RWPE1 (cell line): Measurements from ENCODE around the gene POLR3A.
"Not testable (repeated sequence)": the region's sequence is repeated elsewhere in the genome, so short reads cannot be mapped to it uniquely, and the experiment has no call there.

Experiments used
- CTCF ChIA-PET: fragments of 350-600 bp; sonication (Branson Sonifier 250); formaldehyde crosslinking; extraction: SDS; loops from one replicate; lab custom pipeline; 2021; lab: Yijun Ruan, JAX
- POLR2A ChIA-PET: fragments of 400-600 bp; formaldehyde crosslinking; extraction: SDS; loops from one replicate; lab custom pipeline; 2020; ENCODE audit warnings: antibody characterized with exemption; ENCODE audit not compliant: low non-redundant PET; lab: Yijun Ruan, JAX
- DNase-seq: peaks from one replicate; pipeline ENCODE4 v3.0.0; 2012; ENCODE audit warnings: low spot score
- H3K27ac ChIP-seq: fragments of 450-650 bp; 2 replicates; pipeline ENCODE4 v1.5.1; 2017
- CTCF ChIP-seq: fragments of 450-650 bp; conservative IDR thresholded peaks from 2 replicates; pipeline ENCODE4 v1.5.1; 2017; ENCODE audit warnings: low read depth, mild to moderate bottlenecking

The POLR3A gene

GRCh38 chr10:78070726-78071125 is 41.4 kb upstream of the POLR3A start:
- ChIA-PET CTCF (no interaction called here), POLR2A (interaction anchor here (0.6 kb wide), 1 partner anchor 167 kb away, joined by 3 read pairs; no protein-coding TSS in a partner anchor)
- no peak for DNase-seq

GRCh38 chr10:78070064-78070463 is 40.7 kb upstream of the POLR3A start:
- H3K27ac ChIP-seq, DNase-seq, POLR2A ChIA-PET, CTCF ChIA-PET: not testable (repeated sequence)

More at GRCh38 chr10:78070726-78071125, 41.4 kb upstream of the POLR3A start:
- no peak for TF ChIP-seq CTCF
- no peak overlapping the region for H3K27ac ChIP-seq

GRCh38 chr10:78069151-78069550 is 39.8 kb upstream of the POLR3A start:
- CTCF ChIA-PET: interaction anchor here (1.3 kb wide), 1 partner anchor 22 kb away, joined by 5 read pairs; no protein-coding TSS in a partner anchor
- POLR2A ChIA-PET: no interaction called here
- H3K27ac ChIP-seq: no peak overlapping the region

GRCh38 chr10:78066728-78067430 is 37.6 kb upstream of the POLR3A start:
- TF ChIP-seq CTCF: no peak
- ChIA-PET POLR2A (no interaction called here), CTCF (interaction anchor here (0.7 to 1.2 kb wide), 2 partner anchors 12 to 19 kb away, joined by 3 to 7 read pairs; no protein-coding TSS in a partner anchor)
- H3K27ac ChIP-seq: no peak overlapping the region
- no peak for DNase-seq

More at GRCh38 chr10:78069151-78069550, 39.8 kb upstream of the POLR3A start:
- no peak for TF ChIP-seq CTCF
- DNase-seq: no peak

- no peak for DNase-seq
- POLR2A ChIA-PET: no interaction called here
- no peak overlapping the region for H3K27ac ChIP-seq
- CTCF ChIA-PET: no interaction called here
- no peak for TF ChIP-seq CTCF
Measured at GRCh38 chr10:78066012-78066411, 36.7 kb upstream of the POLR3A start.

GRCh38 chr10:78065611-78066010 is 36.3 kb upstream of the POLR3A start:
- CTCF ChIA-PET: no interaction called here
- DNase-seq: no peak
- H3K27ac ChIP-seq: no peak overlapping the region
- POLR2A ChIA-PET: no interaction called here
- TF ChIP-seq CTCF: no peak

GRCh38 chr10:78064919-78065318 is 35.6 kb upstream of the POLR3A start:
- DNase-seq, H3K27ac ChIP-seq, POLR2A ChIA-PET, CTCF ChIA-PET: not testable (repeated sequence)
